ENCODE measurements around the gene GPR85.

DNA sequence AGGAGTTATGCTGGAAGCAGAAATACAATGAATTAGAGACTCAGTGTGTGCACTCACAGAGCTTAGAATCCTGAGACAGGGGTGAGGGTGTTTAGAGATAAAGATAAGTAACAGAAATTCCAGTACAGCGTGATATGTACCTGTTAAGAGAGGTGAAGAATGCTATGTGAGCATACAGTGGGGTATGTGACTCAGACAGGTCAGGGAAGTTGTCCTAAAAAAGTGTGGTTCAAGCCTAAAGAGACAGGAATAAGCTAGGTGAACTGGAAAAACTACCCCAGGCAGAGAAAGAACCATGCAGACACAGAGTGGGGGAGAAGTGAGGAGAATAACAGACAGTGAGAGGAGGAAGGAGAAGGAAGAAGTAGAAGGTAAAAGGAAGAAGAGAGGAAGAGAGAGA is 23.1 kb upstream of the GPR85 start:
- TF ChIP-seq POLR2AphosphoS5 (IDR thresholded peaks at IDR 0.05) = no peak
- TF ChIP-seq POLR2A (IDR thresholded peaks at IDR 0.05) = no peak
- no peak for TF ChIP-seq EP300 (IDR thresholded peaks at IDR 0.05; ENCODE audit: low read depth)
- TF ChIP-seq, protein P1, sequence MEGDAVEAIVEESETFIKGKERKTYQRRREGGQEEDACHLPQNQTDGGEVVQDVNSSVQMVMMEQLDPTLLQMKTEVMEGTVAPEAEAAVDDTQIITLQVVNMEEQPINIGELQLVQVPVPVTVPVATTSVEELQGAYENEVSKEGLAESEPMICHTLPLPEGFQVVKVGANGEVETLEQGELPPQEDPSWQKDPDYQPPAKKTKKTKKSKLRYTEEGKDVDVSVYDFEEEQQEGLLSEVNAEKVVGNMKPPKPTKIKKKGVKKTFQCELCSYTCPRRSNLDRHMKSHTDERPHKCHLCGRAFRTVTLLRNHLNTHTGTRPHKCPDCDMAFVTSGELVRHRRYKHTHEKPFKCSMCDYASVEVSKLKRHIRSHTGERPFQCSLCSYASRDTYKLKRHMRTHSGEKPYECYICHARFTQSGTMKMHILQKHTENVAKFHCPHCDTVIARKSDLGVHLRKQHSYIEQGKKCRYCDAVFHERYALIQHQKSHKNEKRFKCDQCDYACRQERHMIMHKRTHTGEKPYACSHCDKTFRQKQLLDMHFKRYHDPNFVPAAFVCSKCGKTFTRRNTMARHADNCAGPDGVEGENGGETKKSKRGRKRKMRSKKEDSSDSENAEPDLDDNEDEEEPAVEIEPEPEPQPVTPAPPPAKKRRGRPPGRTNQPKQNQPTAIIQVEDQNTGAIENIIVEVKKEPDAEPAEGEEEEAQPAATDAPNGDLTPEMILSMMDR (IDR thresholded peaks at IDR 0.05) = no peak

Data from transverse colon (tissue), 4 donors.